Measurements from ENCODE around the gene TENM4. TPM values are rescaled to one million over a fixed set of nuclear protein-coding genes. Genes with fewer than 3 reads are reported as not detected.

The TENM4 gene
- total and polyA plus RNA-seq, 11 donors, result 0.08 to 6.4 (median 1.0) TPM

GRCh38 chr11:79409330-79409729 is 31.5 kb downstream of the TENM4 start:
- Histone ChIP-seq H3K36me3 (no peaks in the 10 kb centered on the region), H3K4me1 (peaks cover 0 to 16% (median 5%) of the 10 kb centered on the region in 12 donors), H3K9me3 (no peaks in the 10 kb centered on the region), H3K27me3 (no peaks in the 10 kb centered on the region), H3K27ac (no peak overlapping the region), H3K4me3 (no peak overlapping the region)
- intact Hi-C loops (cut with DNase I), result loop anchor here in 3 of 10 donors (10.0 kb wide), 3 partner anchors 65 to 85 kb away; no protein-coding TSS in a partner anchor
- ATAC-seq (no peak), DNase-seq (no peak)
- no peak for TF ChIP-seq POLR2A (IDR thresholded peaks at IDR 0.05)
- no peak for TF ChIP-seq CTCF (IDR thresholded peaks at IDR 0.05)
- WGBS, 4 donors, result 86 to 91% (median 90%) methylated on average over 4 to 6 of the region's 6 CpGs

- Histone ChIP-seq H3K4me1 (no peaks in the 10 kb centered on the region), H3K36me3 (no peaks in the 10 kb centered on the region), H3K27ac (no peak overlapping the region), H3K27me3 (no peaks in the 10 kb centered on the region), H3K9me3 (no peaks in the 10 kb centered on the region), H3K4me3 (no peak overlapping the region)
- no peak for TF ChIP-seq CTCF (IDR thresholded peaks at IDR 0.05)
- no peak for TF ChIP-seq POLR2A (IDR thresholded peaks at IDR 0.05)
- ATAC-seq, result no peak
- intact Hi-C loops (cut with DNase I), result loop anchor here in 3 of 10 donors (10.0 kb wide), 3 partner anchors 62 to 88 kb away; no protein-coding TSS in a partner anchor
- DNase-seq, result no peak
- WGBS, 4 donors, result 68 to 79% (median 74%) methylated on average over 5 of the region's 5 CpGs
Observed at GRCh38 chr11:79406376-79406775, 34.5 kb downstream of the TENM4 start.

GRCh38 chr11:79404806-79405205 is 36.0 kb downstream of the TENM4 start:
- H3K4me3 ChIP-seq, result no peak overlapping the region
- 82 to 86% (median 83%) methylated on average over 3 of the region's 3 CpGs for WGBS, 4 donors
- DNase-seq (no peak), ATAC-seq (no peak)
- H3K27me3 ChIP-seq, result no peaks in the 10 kb centered on the region
- no peak for TF ChIP-seq POLR2A (IDR thresholded peaks at IDR 0.05)
- TF ChIP-seq CTCF (IDR thresholded peaks at IDR 0.05), result no peak
- H3K27ac ChIP-seq, result no peak overlapping the region
- no peaks in the 10 kb centered on the region for H3K36me3 ChIP-seq
- intact Hi-C loops (cut with DNase I), result loop anchor here in 4 of 10 donors (5.0 to 10.0 kb wide), 4 partner anchors 60 to 90 kb away; no protein-coding TSS in a partner anchor
- no peaks in the 10 kb centered on the region for H3K9me3 ChIP-seq
- no peaks in the 10 kb centered on the region for H3K4me1 ChIP-seq

- no peaks in the 10 kb centered on the region for H3K4me1 ChIP-seq
- no peak overlapping the region for H3K4me3 ChIP-seq
- H3K27me3 ChIP-seq, result no peaks in the 10 kb centered on the region
- H3K36me3 ChIP-seq, result no peaks in the 10 kb centered on the region
- intact Hi-C loops (cut with DNase I), result loop anchor here in 4 of 10 donors (5.0 to 10.0 kb wide), 4 partner anchors 60 to 90 kb away; no protein-coding TSS in a partner anchor
- 62 to 71% (median 68%) methylated on average over 2 of the region's 2 CpGs for WGBS, 4 donors
- no peaks in the 10 kb centered on the region for H3K9me3 ChIP-seq
- no peak overlapping the region for H3K27ac ChIP-seq
- ATAC-seq (peak in 2 of 4 donors; percentile 42 to 61), DNase-seq (no peak)
- TF ChIP-seq CTCF (IDR thresholded peaks at IDR 0.05), result no peak
- no peak for TF ChIP-seq POLR2A (IDR thresholded peaks at IDR 0.05)
Observed at GRCh38 chr11:79404325-79404724, 36.5 kb downstream of the TENM4 start.

Measured in heart left ventricle (tissue), 16 donors.